GM19455 (cell line): ENCODE data around the gene PIGU.
"Not testable (repeated sequence)": the region's sequence is repeated elsewhere in the genome, so short reads cannot be mapped to it uniquely, and the experiment has no call there.

Experiments used
- ATAC-seq: cut with Tn5 transposase; IDR thresholded peaks from one replicate; pipeline ENCODE4 v1.9.1; 2021; ENCODE audit not compliant: unreplicated experiment

PIGU gene

GRCh38 chr20:34537651-34538050 is 139.2 kb downstream of the PIGU start:
- no peak for ATAC-seq

- ATAC-seq, result no peak
These were observed 140.0 kb downstream of the PIGU start for GRCh38 chr20:34536798-34537394.

GRCh38 chr20:34535857-34536256 is 141.0 kb downstream of the PIGU start:
- ATAC-seq, result no peak

- no peak for ATAC-seq
These were observed 141.5 kb downstream of the PIGU start for GRCh38 chr20:34535301-34535840.

GRCh38 chr20:34534391-34535165 is 142.3 kb downstream of the PIGU start:
- no peak for ATAC-seq

- no peak for ATAC-seq
These were observed 144.1 kb downstream of the PIGU start for GRCh38 chr20:34532756-34533155.

- ATAC-seq, result no peak
These were observed 144.6 kb downstream of the PIGU start for GRCh38 chr20:34532320-34532719.

- no peak for ATAC-seq
These were observed 145.2 kb downstream of the PIGU start for GRCh38 chr20:34531608-34532265.

GRCh38 chr20:34530342-34530741 is 146.6 kb downstream of the PIGU start:
- ATAC-seq, result no peak

- ATAC-seq, result no peak
These were observed 147.2 kb downstream of the PIGU start for GRCh38 chr20:34529742-34530141.

GRCh38 chr20:34528921-34529297 is 148.0 kb downstream of the PIGU start:
- no peak for ATAC-seq

- no peak for ATAC-seq
These were observed 149.9 kb downstream of the PIGU start for GRCh38 chr20:34527016-34527415.

- ATAC-seq, result no peak
These were observed 150.4 kb downstream of the PIGU start for GRCh38 chr20:34526466-34526865.

GRCh38 chr20:34525709-34526416 is 151.0 kb downstream of the PIGU start:
- no peak for ATAC-seq

- no peak for ATAC-seq
These were observed 151.6 kb downstream of the PIGU start for GRCh38 chr20:34525342-34525708.

GRCh38 chr20:34524426-34524825 is 152.5 kb downstream of the PIGU start:
- no peak for ATAC-seq

- ATAC-seq, result no peak
These were observed 153.7 kb downstream of the PIGU start for GRCh38 chr20:34522969-34523871.

- ATAC-seq, result not testable (repeated sequence)
These were observed 157.1 kb downstream of the PIGU start for GRCh38 chr20:34519841-34520240.

GRCh38 chr20:34518863-34519262 is 158.0 kb downstream of the PIGU start:
- ATAC-seq, result not testable (repeated sequence)

- ATAC-seq, result no peak
These were observed 159.8 kb downstream of the PIGU start for GRCh38 chr20:34517114-34517505.
